ENCODE results near the gene PDE6C.

PDE6C gene

GRCh38 chr10:93710333-93710909 lies 98.1 kb downstream of the PDE6C start:
- DNase-seq, result no peak

GRCh38 chr10:93711891-93712290 lies 99.6 kb downstream of the PDE6C start:
- no peak for DNase-seq

GRCh38 chr10:93712593-93712992 lies 100.3 kb downstream of the PDE6C start:
- no peak for DNase-seq

- no peak for DNase-seq
Measured at GRCh38 chr10:93715345-93715744, 103.0 kb downstream of the PDE6C start.
